ENCODE measurements around the gene RIN3.

Gene RIN3

DNA sequence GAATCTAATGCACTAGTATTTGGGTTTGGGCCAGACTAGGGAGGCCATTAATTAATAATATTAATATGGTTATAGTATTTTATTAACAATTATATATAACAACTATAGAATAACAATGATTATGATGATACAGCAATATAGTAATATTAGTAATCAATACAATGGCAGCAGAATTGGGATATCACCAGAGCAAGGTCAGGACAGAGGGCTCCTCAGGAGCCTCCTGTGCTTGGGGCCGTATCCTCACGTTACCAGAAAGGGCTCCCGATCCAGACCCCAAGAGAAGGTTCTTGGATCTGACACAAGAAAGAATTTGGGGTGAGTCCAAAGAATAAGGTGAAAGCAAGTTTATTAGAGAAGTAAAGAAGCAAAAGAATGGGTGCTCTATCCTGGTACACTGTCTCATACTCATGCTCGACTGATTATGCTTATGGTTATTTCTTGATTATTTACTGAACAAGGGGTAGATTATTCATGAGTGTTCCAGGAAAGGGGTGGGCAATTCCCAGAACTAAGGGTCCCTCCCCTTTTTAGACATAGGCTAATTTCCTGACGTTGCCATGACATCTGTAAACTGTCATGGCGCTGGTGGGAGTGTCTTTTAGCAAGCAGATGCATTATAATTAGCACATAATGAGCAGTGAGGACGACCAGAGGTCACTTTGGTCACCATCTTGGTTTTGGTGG is 61.6 kb downstream of the RIN3 start:
- no peak for DNase-seq (ENCODE audit: low read depth in 2 of 2)

GRCh38 chr14:92575748-92576303 is 62.2 kb downstream of the RIN3 start:
- DNase-seq (ENCODE audit: low read depth in 2 of 2), result no peak

- DNase-seq (ENCODE audit: low read depth in 2 of 2), result no peak
These were observed 63.8 kb downstream of the RIN3 start for GRCh38 chr14:92577321-92577742.

- DNase-seq (ENCODE audit: low read depth in 2 of 2), result no peak
These were observed 64.9 kb downstream of the RIN3 start for GRCh38 chr14:92578511-92578910.

- no peak for DNase-seq (ENCODE audit: low read depth in 2 of 2)
These were observed 65.8 kb downstream of the RIN3 start for GRCh38 chr14:92579244-92579936.

DNA sequence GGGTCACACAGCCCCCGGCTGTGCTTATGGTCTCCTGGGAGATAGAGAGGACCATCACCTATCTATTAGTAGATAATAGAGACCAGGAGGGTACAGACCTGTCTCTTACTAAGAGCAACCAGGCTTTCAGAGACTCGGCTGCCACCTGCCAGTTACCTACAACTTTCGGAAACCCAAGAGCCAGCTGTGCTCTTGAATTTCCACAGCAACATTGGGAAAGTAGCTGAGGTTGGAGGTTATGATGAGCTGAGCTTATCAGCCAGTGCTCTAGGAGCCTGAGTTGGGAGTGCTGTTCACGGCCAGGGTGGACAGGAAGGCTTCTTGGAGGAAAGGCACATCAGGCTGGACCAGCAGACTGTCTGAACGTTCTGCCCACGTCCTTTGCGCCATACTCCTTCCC is 67.6 kb downstream of the RIN3 start:
- DNase-seq (ENCODE audit: low read depth in 2 of 2), result no peak

GRCh38 chr14:92581966-92582566 is 68.5 kb downstream of the RIN3 start:
- no peak for DNase-seq (ENCODE audit: low read depth in 2 of 2)

DNA sequence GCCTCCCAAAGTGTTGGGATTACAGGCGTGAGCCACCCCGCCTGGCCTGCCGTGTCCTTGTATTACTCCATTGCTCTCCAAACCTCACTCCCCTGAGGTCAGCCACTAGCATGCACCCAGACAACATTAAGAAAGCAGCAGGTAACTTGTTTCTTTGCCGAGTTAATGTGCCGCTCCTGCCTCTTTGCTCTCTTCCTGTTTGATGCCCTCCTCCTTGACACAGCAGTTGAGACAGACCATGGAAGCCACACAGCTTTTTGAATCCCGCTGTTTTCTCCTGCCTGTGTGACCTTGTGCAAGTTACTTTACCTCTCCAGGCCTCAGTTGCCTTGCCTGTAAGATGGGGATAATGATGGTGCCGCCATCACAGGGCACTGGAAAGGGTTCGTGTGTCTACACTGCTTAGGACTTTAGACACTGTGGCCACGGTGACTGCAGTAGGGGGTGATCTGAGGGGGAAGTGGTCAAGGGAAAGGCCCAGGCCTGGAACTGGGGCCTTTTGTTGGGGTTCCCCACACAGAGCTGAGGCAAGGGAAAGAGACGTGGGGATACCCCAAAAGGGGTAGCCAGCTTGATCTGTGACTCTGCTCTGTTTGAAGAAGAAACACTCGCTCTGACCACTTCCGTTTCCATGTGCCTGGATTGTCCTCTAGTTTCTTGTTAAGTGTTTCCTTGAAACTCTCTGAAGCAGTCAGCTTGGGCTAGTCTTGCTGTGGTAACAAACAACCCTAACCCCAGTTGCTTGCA is 69.3 kb downstream of the RIN3 start:
- no peak for DNase-seq (ENCODE audit: low read depth in 2 of 2)

DNA sequence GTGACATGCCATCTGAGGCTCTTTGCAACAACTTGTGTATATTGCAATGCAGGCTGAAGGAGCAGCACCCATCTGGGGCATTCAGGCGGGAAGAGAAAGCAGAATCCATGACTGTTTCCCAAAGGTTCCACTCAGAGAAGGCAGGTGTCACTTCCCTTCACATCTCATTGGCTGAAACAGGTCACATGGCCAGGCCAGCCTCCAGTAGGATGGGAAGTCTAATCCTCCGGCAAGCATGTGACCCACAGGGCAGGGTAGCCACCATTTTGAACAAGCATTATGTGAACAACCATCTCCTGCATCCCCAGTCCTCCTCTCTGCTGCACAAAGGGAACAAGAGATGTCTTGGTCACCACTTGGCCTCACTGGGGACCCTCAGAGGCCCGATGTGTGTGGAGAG is 70.6 kb downstream of the RIN3 start:
- DNase-seq (ENCODE audit: low read depth in 2 of 2), result no peak

DNA sequence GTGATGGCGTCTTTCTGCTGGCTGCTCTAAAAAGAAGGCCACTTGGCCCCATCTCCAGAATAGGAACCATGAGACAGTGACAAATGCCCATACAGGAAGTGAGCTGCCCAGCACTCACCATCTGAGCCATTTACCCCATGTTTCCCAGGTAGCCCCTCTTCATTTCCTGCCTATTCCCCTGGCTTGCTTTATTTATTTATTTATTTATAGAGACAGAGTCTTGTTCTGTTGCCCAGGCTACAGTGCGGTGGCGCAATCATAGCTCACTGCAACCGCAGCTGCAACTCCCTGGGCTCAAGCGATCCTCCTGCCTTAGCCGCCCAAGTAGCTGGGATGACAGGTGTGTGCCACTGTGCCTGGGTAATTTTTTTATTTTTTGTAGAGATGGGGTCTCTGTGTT is 71.2 kb downstream of the RIN3 start:
- no peak for DNase-seq (ENCODE audit: low read depth in 2 of 2)

DNA sequence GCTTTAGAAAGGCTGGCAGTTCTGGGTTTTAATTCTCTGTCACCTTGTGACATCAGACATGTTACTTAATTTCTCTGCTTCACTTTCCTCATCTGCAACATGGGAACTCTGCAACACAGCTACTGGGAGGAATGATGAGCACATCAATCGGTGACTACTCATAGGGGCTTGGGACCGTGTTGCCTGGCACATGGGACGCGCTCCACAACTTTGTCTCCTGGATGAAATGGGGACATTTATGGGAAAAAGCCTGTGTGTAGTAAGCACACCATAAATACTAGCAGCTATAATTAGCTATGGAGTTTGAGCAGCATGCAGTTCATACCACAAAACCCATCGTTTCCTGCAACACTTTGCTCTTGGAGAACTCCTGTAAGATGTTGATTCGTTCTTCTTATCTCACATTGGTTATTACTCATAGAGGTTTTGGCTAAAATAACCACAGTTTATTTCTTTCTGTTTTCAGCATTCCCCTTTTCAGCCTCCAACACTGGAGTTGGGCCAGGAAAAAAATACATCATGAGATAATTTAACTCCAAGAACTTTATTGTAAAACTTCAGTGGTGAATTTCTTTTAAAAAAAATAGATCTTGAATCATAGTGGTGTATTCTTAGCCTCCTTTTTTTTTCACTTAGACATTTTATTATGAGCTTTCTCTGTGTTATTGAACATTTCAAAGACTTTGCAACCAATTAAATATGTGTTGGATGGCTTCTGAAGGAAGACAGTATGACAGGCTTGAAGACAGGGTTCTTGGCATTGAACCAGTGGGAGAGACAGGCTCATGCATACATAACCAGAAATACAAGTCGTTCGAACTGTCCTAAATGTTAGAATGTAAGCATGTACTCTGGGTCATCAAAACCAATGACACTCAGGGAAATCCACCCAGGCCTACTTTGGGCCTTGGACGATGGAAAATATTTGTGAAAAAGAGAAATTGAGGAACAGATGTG is 72.7 kb downstream of the RIN3 start:
- no peak for DNase-seq (ENCODE audit: low read depth in 2 of 2)

DNA sequence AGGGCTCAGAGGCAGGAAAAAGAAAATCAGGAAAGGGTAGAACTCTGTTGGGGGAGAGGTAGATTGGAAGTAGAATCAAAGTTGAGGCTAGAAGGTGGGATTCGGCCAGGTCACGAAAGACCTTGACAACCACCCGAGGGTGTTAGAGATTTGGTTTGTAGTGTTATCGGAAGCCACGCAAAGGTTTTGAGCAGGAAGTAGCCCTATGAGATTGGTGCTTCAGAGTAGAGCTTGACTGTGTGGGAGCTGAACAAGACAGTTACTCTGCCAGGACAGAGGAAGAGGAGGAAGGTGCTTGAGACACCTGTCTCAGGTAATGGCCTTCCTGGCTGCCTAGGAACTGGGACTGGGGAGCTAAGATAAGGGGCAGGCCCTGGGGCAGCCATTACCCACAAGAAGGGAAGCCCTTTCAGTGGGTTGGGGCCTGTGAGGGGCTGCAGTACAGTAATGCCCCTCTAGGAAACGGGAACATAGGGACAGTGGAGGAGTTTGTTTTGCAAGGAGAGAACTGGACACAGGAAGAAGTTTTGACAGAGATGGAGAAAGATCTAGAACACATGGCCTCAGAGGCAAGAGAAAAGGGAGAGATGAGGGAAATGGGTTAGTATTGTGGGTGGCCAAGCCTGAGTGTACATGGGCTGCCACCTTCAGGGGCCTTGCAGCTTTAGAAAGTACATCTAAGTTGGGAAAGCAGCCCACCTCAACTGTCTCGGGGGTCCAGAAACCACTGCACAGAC is 73.5 kb downstream of the RIN3 start:
- no peak for DNase-seq (ENCODE audit: low read depth in 2 of 2)

DNA sequence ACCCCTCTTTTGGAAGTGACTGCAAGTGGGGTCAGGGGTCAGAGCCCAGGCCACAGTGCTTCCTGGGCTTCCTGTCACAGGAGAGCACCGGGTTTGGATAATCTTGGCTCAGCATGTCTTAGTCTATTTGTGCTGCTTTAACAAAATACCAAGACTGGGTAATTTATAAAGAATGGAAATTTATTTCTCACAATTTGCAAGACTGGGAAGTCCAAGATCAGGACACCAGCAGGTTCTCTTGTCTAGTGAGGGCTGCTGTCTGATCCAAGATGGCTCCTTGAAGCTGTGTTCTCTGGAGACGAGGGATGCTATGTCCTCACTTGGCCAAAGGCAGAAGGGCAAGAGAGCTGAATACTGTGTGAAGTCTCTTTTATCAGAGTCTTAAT is 74.1 kb downstream of the RIN3 start:
- DNase-seq (ENCODE audit: low read depth in 2 of 2), result no peak

GRCh38 chr14:92589213-92589852 is 75.8 kb downstream of the RIN3 start:
- DNase-seq (ENCODE audit: low read depth in 2 of 2), result no peak

DNA sequence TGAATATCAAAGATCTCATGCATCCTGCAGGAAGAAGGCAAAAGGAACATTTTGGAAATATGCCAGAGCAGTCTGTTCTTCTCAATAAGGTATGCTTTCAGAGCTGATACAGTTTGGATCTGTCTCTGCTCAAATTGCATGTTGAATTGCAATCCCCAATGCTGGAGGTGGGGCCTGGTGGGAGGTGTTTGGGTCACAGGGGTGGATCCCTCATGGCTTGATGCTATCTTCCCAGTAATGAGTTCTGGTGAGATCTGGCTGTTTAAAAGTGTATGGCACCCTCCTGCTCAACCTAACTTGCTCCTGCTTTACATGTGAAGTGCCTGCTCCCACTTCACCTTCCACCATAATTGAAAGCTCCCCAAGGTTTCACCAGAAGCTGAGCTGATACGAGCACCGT is 76.6 kb downstream of the RIN3 start:
- no peak for DNase-seq (ENCODE audit: low read depth in 2 of 2)

DNA sequence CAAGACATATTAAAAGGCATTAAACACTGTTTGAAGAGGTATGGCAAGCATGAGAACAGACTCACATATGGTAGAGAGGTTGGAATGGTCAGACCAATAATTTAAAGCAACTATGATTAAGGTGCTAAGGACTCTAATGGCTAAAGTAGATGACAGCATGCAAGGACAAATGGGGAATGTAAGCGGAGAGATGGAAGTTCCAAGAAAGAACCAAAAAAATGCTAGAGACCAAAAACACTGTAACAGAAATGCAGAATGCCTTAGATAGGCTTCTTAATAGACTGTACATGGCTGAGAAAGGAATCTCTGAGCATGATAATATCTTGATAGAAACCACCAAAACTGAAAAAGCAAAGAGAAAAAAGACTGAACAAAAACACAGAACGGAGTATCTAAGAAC is 77.4 kb downstream of the RIN3 start:
- no peak for DNase-seq (ENCODE audit: low read depth in 2 of 2)

- no peak for DNase-seq (ENCODE audit: low read depth in 2 of 2)
These were observed 77.8 kb downstream of the RIN3 start for GRCh38 chr14:92591346-92591745.

DNA sequence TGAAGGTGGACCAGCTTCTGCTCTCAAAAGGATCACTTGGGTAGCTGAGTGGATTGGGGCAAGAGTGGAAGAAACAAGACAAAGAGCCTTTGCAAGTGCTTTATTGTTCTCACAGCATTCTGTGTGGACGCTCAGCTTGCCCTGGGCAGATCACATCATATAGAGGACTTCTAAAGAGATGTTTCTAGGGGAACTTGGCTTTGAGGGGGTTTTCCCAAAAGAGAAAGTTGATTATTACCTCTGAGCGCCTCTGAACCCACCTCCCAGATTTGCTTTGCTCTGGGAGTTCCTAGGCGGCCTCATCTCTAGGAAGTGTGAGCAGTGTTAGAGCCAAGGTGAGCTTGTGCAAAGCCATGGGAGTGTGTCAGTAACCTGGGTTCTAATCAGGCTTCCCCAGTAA is 81.7 kb downstream of the RIN3 start:
- no peak for DNase-seq (ENCODE audit: low read depth in 2 of 2)

DNA sequence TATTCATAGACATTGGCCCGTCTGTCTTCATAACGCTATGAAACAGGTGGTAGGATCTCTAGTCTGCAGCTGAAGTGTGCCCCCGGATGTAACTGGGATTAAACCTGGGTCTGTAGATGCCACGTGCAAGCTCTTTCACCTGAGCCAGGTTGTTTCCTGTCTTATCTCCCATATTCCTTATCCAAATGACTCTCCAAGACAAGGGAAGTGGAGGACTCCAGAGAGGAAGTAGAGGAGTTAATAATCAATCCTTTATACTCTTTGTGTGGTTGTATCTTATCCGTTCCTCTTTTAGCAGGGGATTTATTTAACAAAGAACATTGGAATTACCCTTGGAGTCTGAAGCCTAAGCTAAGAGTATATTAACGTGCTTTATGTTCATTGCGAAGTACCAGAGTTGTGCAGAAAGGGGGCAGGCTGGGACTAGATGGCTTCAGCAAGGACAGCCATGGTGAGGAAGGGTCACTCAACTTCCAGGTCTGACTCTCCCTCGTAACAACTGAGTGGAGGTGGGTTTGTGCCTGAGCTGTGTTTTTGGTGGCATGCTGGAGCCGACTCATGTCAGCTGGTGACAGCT is 82.8 kb downstream of the RIN3 start:
- no peak for DNase-seq (ENCODE audit: low read depth in 2 of 2)

All from stimulated activated CD8-positive, alpha-beta memory T cell treated with anti-CD3 and anti-CD28 coated beads, Interleukin-7, amount 100 ng/mL, for 1 hour (primary cell).